Colonic mucosa (tissue), 4 donors: ENCODE measurements around the gene ACO2. TPM values are rescaled to one million over a fixed set of nuclear protein-coding genes. Genes with fewer than 3 reads are reported as not detected.

Source experiments
- DNase-seq: peaks from one replicate; pipeline ENCODE4 v3.0.0-alpha.2; 2020
- H3K27ac ChIP-seq: fragments of 200-600 bp; one replicate; pipeline ENCODE4 v1.8.0; 2021
- H3K27me3 ChIP-seq: fragments of 200-600 bp; one replicate; pipeline ENCODE4 v1.8.0; 2021
- H3K36me3 ChIP-seq: fragments of 200-600 bp; one replicate; pipeline ENCODE4 v1.8.0; 2021
- H3K4me1 ChIP-seq: fragments of 200-600 bp; one replicate; pipeline ENCODE4 v1.8.0; 2021; ENCODE audit warnings: mild to moderate bottlenecking
- H3K4me3 ChIP-seq: fragments of 200-600 bp; one replicate; pipeline ENCODE4 v1.8.0; 2021
- H3K9ac ChIP-seq, 2 donors: one replicate each; pipeline ENCODE4 v1.7.0; 2013; ENCODE audit warnings: control low read depth in 2 of 2, low read depth in 2 of 2, low read length in 2 of 2
- H3K9me3 ChIP-seq: fragments of 200-600 bp; one replicate; pipeline ENCODE4 v1.8.0; 2021
- CTCF ChIP-seq: fragments of 200-600 bp; IDR thresholded peaks from one replicate; pipeline ENCODE4 v1.8.0; 2022; ENCODE audit warnings: antibody characterized with exemption, mild to moderate bottlenecking
- intact Hi-C: fragments of 100-400 bp; cut with DNase I; formaldehyde crosslinking; loops from one replicate; pipeline ENCODE4 v1.14.1; 2022
- total RNA-seq, 2 donors: library from RNA; stranded (reverse); fragmentation: NEBNext Ultra II Directional in 1 of 2; extraction: Animal tissue kit (Norgen Biotek cat#: 25700) in 1 of 2; gene quantifications; one replicate each; pipeline ENCODE4 v1.2.1, GENCODE V29; 2021
- donor health status: healthy.
- donor health status: DM: no; HTN: no; CAD: no.
- donor health status: DM: no; HTN: no; CAD: no.

The ACO2 gene
- total RNA-seq, 2 donors from 2014 or later: 254 to 268 TPM

- peak; percentile 86 for TF ChIP-seq CTCF
- H3K9me3 ChIP-seq: no peaks in the 10 kb centered on the region
- intact Hi-C loops: no loop called here
- peaks cover 46% of the 10 kb centered on the region for H3K36me3 ChIP-seq
- no peaks in the 10 kb centered on the region for H3K27me3 ChIP-seq
- no peak overlapping the region for H3K4me3 ChIP-seq
- H3K27ac ChIP-seq: no peak overlapping the region
- H3K9ac ChIP-seq: no peak overlapping the region
- DNase-seq: peak; percentile 50
- no peaks in the 10 kb centered on the region for H3K4me1 ChIP-seq
These were observed 58.2 kb downstream of the ACO2 start for GRCh38 chr22:41526830-41527799.

- no peak overlapping the region for H3K4me3 ChIP-seq
- H3K27me3 ChIP-seq: no peaks in the 10 kb centered on the region
- DNase-seq: no peak
- TF ChIP-seq CTCF: no peak
- H3K4me1 ChIP-seq: no peaks in the 10 kb centered on the region
- H3K9me3 ChIP-seq: no peaks in the 10 kb centered on the region
- H3K27ac ChIP-seq: no peak overlapping the region
- intact Hi-C loops: no loop called here
- H3K36me3 ChIP-seq: peaks cover 46% of the 10 kb centered on the region
- H3K9ac ChIP-seq: no peak overlapping the region
These were observed 59.3 kb downstream of the ACO2 start for GRCh38 chr22:41528132-41528766.

GRCh38 chr22:41528938-41529561 lies 60.1 kb downstream of the ACO2 start:
- no peaks in the 10 kb centered on the region for H3K4me1 ChIP-seq
- no peaks in the 10 kb centered on the region for H3K27me3 ChIP-seq
- H3K9ac ChIP-seq: no peak overlapping the region
- no peaks in the 10 kb centered on the region for H3K9me3 ChIP-seq
- no peak overlapping the region for H3K27ac ChIP-seq
- peaks cover 45% of the 10 kb centered on the region for H3K36me3 ChIP-seq
- no peak for DNase-seq
- no peak overlapping the region for H3K4me3 ChIP-seq
- intact Hi-C loops: no loop called here
- no peak for TF ChIP-seq CTCF

- intact Hi-C loops: loop anchor here (5.0 kb wide), 1 partner anchor 129 kb away; no protein-coding TSS in a partner anchor
- Histone ChIP-seq H3K27ac (no peak overlapping the region), H3K27me3 (no peaks in the 10 kb centered on the region), H3K36me3 (peaks cover 32% of the 10 kb centered on the region), H3K9me3 (no peaks in the 10 kb centered on the region), H3K4me1 (no peaks in the 10 kb centered on the region), H3K4me3 (no peak overlapping the region), H3K9ac (no peak overlapping the region)
- DNase-seq: no peak
- TF ChIP-seq CTCF: no peak
These were observed 62.2 kb downstream of the ACO2 start for GRCh38 chr22:41530890-41531714.
